GM23338 (cell line): ENCODE results near the gene CSNK1G1. TPM values are rescaled to one million over a fixed set of nuclear protein-coding genes. Genes with fewer than 3 reads are reported as not detected.

Experiments
- ATAC-seq: fragments of 200-7000 bp; cut with Tn5 transposase; 3 replicates; pipeline ENCODE4 v1.9.1; 2020
- DNase-seq: peaks from one replicate; pipeline ENCODE4 v3.0.0-alpha.2; 2015; ENCODE audit warnings: low spot score
- H2AFZ ChIP-seq: fragments of 200-600 bp; sonication (generic); 2 replicates; pipeline ENCODE4 v1.8.0; 2016; ENCODE audit warnings: antibody characterized with exemption, mild to moderate bottlenecking, moderate library complexity
- H3F3A ChIP-seq: fragments of 200-600 bp; sonication (generic); replicated peaks from 2 replicates; pipeline ENCODE4 v1.8.0; 2017; ENCODE audit warnings: antibody characterized with exemption, mixed run types, low read depth
- H3K27ac ChIP-seq: fragments of 200-600 bp; sonication (generic); 2 replicates; pipeline ENCODE4 v1.6.1; 2016; ENCODE audit warnings: low read depth
- H3K27me3 ChIP-seq: fragments of 200-600 bp; sonication (generic); 2 replicates; pipeline ENCODE4 v1.8.0; 2016; ENCODE audit warnings: mild to moderate bottlenecking, mixed run types, moderate library complexity; ENCODE audit not compliant: insufficient read depth
- H3K36me3 ChIP-seq: fragments of 200-600 bp; sonication (generic); 2 replicates; pipeline ENCODE4 v1.8.0; 2016; ENCODE audit warnings: mild to moderate bottlenecking; ENCODE audit not compliant: insufficient read depth
- H3K4me1 ChIP-seq: fragments of 200-600 bp; sonication (generic); 2 replicates; pipeline ENCODE4 v1.8.0; 2016; ENCODE audit warnings: mild to moderate bottlenecking, moderate library complexity; ENCODE audit not compliant: insufficient read depth
- H3K4me2 ChIP-seq: fragments of 200-600 bp; sonication (generic); 2 replicates; pipeline ENCODE4 v1.7.1; 2017; ENCODE audit warnings: mixed run types
- H3K4me3 ChIP-seq: fragments of 200-600 bp; sonication (generic); 2 replicates; pipeline ENCODE4 v1.6.1; 2016; ENCODE audit warnings: mixed run types
- H3K79me2 ChIP-seq: fragments of 200-600 bp; sonication (generic); replicated peaks from 2 replicates; pipeline ENCODE4 v1.8.0; 2017; ENCODE audit warnings: mild to moderate bottlenecking; ENCODE audit not compliant: insufficient read depth
- H3K9me2 ChIP-seq: fragments of 200-600 bp; sonication (generic); 2 replicates; pipeline ENCODE4 v1.8.0; 2017; ENCODE audit not compliant: insufficient read depth
- H4K20me1 ChIP-seq: fragments of 200-600 bp; sonication (generic); replicated peaks from 2 replicates; pipeline ENCODE4 v1.8.0; 2017; ENCODE audit warnings: mild to moderate bottlenecking; ENCODE audit not compliant: insufficient read depth
- H3K27ac Mint-ChIP-seq: 2 replicates; pipeline ENCODE4 v1.8.0; 2020; ENCODE audit warnings: inconsistent platforms, mild to moderate bottlenecking, moderate library complexity, mixed read lengths
- H3K27me3 Mint-ChIP-seq: 3 replicates; pipeline ENCODE4 v1.8.0; 2022; ENCODE audit warnings: low read depth, mild to moderate bottlenecking, moderate library complexity, mixed read lengths, inconsistent platforms; ENCODE audit not compliant: insufficient read depth, poor library complexity
- H3K36me3 Mint-ChIP-seq: 3 replicates; pipeline ENCODE4 v1.8.0; 2021; ENCODE audit warnings: low read depth, mild to moderate bottlenecking, inconsistent platforms, moderate library complexity, mixed read lengths
- H3K4me1 Mint-ChIP-seq: 3 replicates; pipeline ENCODE4 v1.8.0; 2020; ENCODE audit warnings: mild to moderate bottlenecking, inconsistent platforms, mixed read lengths
- H3K4me3 Mint-ChIP-seq: 3 replicates; pipeline ENCODE4 v1.8.0; 2021; ENCODE audit warnings: moderate library complexity, mild to moderate bottlenecking, inconsistent platforms, mixed read lengths
- H3K9me3 Mint-ChIP-seq: 3 replicates; pipeline ENCODE4 v1.8.0; 2020; ENCODE audit warnings: moderate library complexity, mild to moderate bottlenecking, inconsistent platforms, mixed read lengths
- CREB1 ChIP-seq: fragments of 250-450 bp; sonication (Bioruptor Pico); IDR thresholded peaks from 2 replicates; pipeline ENCODE4 v1.5.0; 2020; ENCODE audit warnings: low read depth, mild to moderate bottlenecking, moderate library complexity
- CTCF ChIP-seq, 2 experiments: fragments of 200-600 bp in 1 of 2; sonication (generic) in 1 of 2; conservative IDR thresholded peaks; 2 replicates each; pipeline versions ENCODE4 v1.5.1 to v1.6.1; 2016 to 2017; ENCODE audit warnings: antibody characterized with exemption in 2 of 2, low read depth in 2 of 2, mild to moderate bottlenecking in 2 of 2, moderate library complexity in 1 of 2
- ETS1 ChIP-seq: IDR thresholded peaks from 2 replicates; pipeline ENCODE4 v1.6.1; 2016; ENCODE audit warnings: antibody characterized with exemption
- EZH2phosphoT487 ChIP-seq: fragments of 200-600 bp; sonication (generic); IDR thresholded peaks from one replicate; pipeline ENCODE4 v1.8.1; 2018; ENCODE audit warnings: antibody characterized with exemption; ENCODE audit not compliant: unreplicated experiment
- JUNB ChIP-seq: IDR thresholded peaks from one replicate; pipeline ENCODE4 v1.6.1; 2016; ENCODE audit warnings: antibody characterized with exemption; ENCODE audit not compliant: unreplicated experiment
- NANOG ChIP-seq: IDR thresholded peaks from 2 replicates; pipeline ENCODE4 v1.6.1; 2016; ENCODE audit warnings: antibody characterized with exemption, borderline replicate concordance
- REST ChIP-seq: IDR thresholded peaks from one replicate; pipeline ENCODE4 v1.6.1; 2018; ENCODE audit warnings: antibody characterized with exemption; ENCODE audit not compliant: unreplicated experiment
- ZNF114 ChIP-seq: fragments of 250-450 bp; sonication (Bioruptor Pico); IDR thresholded peaks from 2 replicates; pipeline ENCODE4 v1.5.0; 2020; ENCODE audit warnings: mild to moderate bottlenecking, moderate library complexity
- ZNF331 ChIP-seq: fragments of 250-450 bp; sonication (Bioruptor Pico); IDR thresholded peaks from 2 replicates; pipeline ENCODE4 v1.5.0; 2020; ENCODE audit warnings: low read depth, mild to moderate bottlenecking, moderate library complexity
- ZNF462 ChIP-seq: fragments of 250-450 bp; sonication (Bioruptor Pico); IDR thresholded peaks from 2 replicates; pipeline ENCODE4 v1.5.0; 2020; ENCODE audit warnings: mild to moderate bottlenecking, moderate library complexity
- polyA plus RNA-seq: library from polyadenylated mRNA; unstranded; fragments of >200 nt; fragmentation: Nextera tagmentation; extraction: Ambion mirVana; gene quantifications from 2 replicates; pipeline ENCODE4 v1.2.1, GENCODE V29; 2016
- total RNA-seq: library from RNA; depleted of rRNA; stranded (reverse); fragments of >200 nt; shearing (Covaris generic); gene quantifications from 2 replicates; pipeline ENCODE4 v1.2.3, GENCODE V29; 2014

The CSNK1G1 gene
- total and polyA plus RNA-seq, 2 experiments from 2014 or later: 9.3 to 13.4 TPM

GRCh38 chr15:64263567-64263966, 92.4 kb downstream of the CSNK1G1 start (continued):
- TF ChIP-seq CTCF (conservative IDR thresholded peaks at IDR 0.05; ENCODE audit: low read depth in 2 of 2) (no peak), ZNF114 (no peak), ZNF331 (no peak)

GRCh38 chr15:64256051-64256450, 99.9 kb downstream of the CSNK1G1 start:
- TF ChIP-seq NANOG (no peak), CTCF (conservative IDR thresholded peaks at IDR 0.05; ENCODE audit: low read depth in 2 of 2) (no peak), ZNF114 (no peak), JUNB (no peak), ETS1 (no peak), ZNF331 (no peak), ZNF462 (no peak), REST (no peak), EZH2phosphoT487 (no peak), CREB1 (CRISPR knock-in tag) (no peak)
- Histone ChIP-seq H3K36me3 (no peaks in the 10 kb centered on the region), H3K79me2 (no peaks in the 10 kb centered on the region), H4K20me1 (no peaks in the 10 kb centered on the region), H3K27ac (no peak overlapping the region), H3K9me2 (no peaks in the 10 kb centered on the region), H3K4me2 (no peak overlapping the region), H3F3A (no peaks in the 10 kb centered on the region), H3K27me3 (no peaks in the 10 kb centered on the region), H2AFZ (no peak overlapping the region), H3K4me3 (no peak overlapping the region), H3K4me1 (peaks cover 6% of the 10 kb centered on the region; the same call in 1 of the 2 replicates)
- H3K4me1 Mint-ChIP-seq: peaks cover 7% of the 10 kb centered on the region
- peaks cover 12% of the 10 kb centered on the region for H3K36me3 Mint-ChIP-seq
- no peak for DNase-seq
- no peak for ATAC-seq
- H3K9me3 Mint-ChIP-seq: no peaks in the 10 kb centered on the region; the same call in 2 of the 3 replicates
- no peak overlapping the region for H3K27ac Mint-ChIP-seq
- no peaks in the 10 kb centered on the region for H3K27me3 Mint-ChIP-seq
- no peak overlapping the region for H3K4me3 Mint-ChIP-seq
